Thyroid gland (tissue), 4 donors: ENCODE data around the gene FAT2. TPM values are rescaled to one million over a fixed set of nuclear protein-coding genes. Genes with fewer than 3 reads are reported as not detected.
"Not testable (repeated sequence)": the region's sequence is repeated elsewhere in the genome, so short reads cannot be mapped to it uniquely, and the experiment has no call there.

Source experiments
- DNase-seq, 2 donors: peaks; one replicate each; pipeline ENCODE4 v3.0.0-alpha.2; 2019
- H3K27ac ChIP-seq, 3 donors: fragments of 200-600 bp; sonication (generic); 1 replicate in 2 of 3; 2 replicates in 1 of 3; pipeline ENCODE4 v1.5.1; 2016 to 2019; ENCODE audit warnings: mild to moderate bottlenecking in 1 of 3, moderate library complexity in 1 of 3
- H3K27me3 ChIP-seq: fragments of 200-600 bp; sonication (generic); one replicate; pipeline ENCODE4 v1.5.1; 2019
- H3K36me3 ChIP-seq, 2 donors: fragments of 200-600 bp; sonication (generic); one replicate each; pipeline ENCODE4 v1.5.1; 2016 to 2019
- H3K4me1 ChIP-seq, 2 donors: fragments of 200-600 bp; sonication (generic); one replicate each; pipeline ENCODE4 v1.5.1; 2017 to 2019
- H3K4me3 ChIP-seq, 3 donors: fragments of 200-600 bp; sonication (generic); replicated peaks in 1 of 3; 1 replicate in 2 of 3; 2 replicates in 1 of 3; pipeline ENCODE4 v1.5.1; 2016; ENCODE audit warnings: mild to moderate bottlenecking in 1 of 3
- H3K9me3 ChIP-seq: fragments of 200-600 bp; sonication (generic); one replicate; pipeline ENCODE4 v1.5.1; 2017
- POLR2A ChIP-seq, 2 donors: fragments of 450-650 bp; IDR thresholded peaks; one replicate each; pipeline ENCODE4 v1.6.1; 2017; ENCODE audit warnings: antibody characterized with exemption in 2 of 2, mild to moderate bottlenecking in 2 of 2, moderate library complexity in 1 of 2
- WGBS, 2 donors: methylation state at CpG; one replicate each; pipeline ENCODE4 v1.1.5; 2017; 5-methylcytosine and 5-hydroxymethylcytosine counted together
- intact Hi-C: fragments of 100-400 bp; cut with DNase I; formaldehyde crosslinking; loops from one replicate; pipeline ENCODE4 v1.15.1; 2023
- total RNA-seq, 4 donors: library from RNA; depleted of rRNA; stranded (reverse); fragments of >200 nt; gene quantifications; one replicate each; pipeline ENCODE4 v1.2.3, GENCODE V29; 2016
- TF ChIP-seq, protein P1 (sequence below), 6 experiments: fragments of 200-600 bp in 3 of 6; fragments of 450-650 bp in 3 of 6; sonication (generic) in 3 of 6; IDR thresholded peaks; one replicate each; pipeline ENCODE4 v1.5.1; 2016 to 2019; ENCODE audit warnings: antibody characterized with exemption in 6 of 6, mild to moderate bottlenecking in 2 of 6, inconsistent platforms in 1 of 6, moderate library complexity in 1 of 6

The FAT2 gene
- total RNA-seq, 4 donors from 2014 or later = 0.11 to 0.54 (median 0.13) TPM; not detected in 1

DNA sequence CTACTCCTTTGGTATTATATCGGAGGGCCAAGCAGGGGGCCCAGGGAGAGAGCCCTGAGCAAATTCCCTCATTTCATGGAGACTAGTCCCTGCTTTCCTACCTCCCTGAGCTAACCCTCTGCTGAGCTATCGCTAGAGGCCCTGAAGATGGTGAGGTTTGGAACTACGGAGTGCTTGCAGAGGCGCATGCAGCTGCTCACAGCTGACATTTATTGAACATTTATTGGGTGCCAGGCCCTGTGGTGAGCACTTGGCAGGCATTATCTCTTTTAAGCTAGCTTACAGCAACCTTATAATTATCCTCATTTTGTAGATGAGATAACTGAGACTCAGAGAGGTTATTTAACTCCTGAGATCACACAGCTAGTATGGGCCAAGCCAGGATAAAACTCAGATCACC, 9.8 kb downstream of the FAT2 start:
- H3K36me3 ChIP-seq = no peaks in the 10 kb centered on the region
- H3K27me3 ChIP-seq = no peaks in the 10 kb centered on the region
- no peaks in the 10 kb centered on the region for H3K9me3 ChIP-seq
- 81 to 98% methylated on average over 4 of the region's 4 CpGs for whole genome bisulfite sequencing, 2 donors
- no peaks in the 10 kb centered on the region for H3K4me1 ChIP-seq
- TF ChIP-seq POLR2A (IDR thresholded peaks at IDR 0.05) = no peak
- TF ChIP-seq, protein P1, sequence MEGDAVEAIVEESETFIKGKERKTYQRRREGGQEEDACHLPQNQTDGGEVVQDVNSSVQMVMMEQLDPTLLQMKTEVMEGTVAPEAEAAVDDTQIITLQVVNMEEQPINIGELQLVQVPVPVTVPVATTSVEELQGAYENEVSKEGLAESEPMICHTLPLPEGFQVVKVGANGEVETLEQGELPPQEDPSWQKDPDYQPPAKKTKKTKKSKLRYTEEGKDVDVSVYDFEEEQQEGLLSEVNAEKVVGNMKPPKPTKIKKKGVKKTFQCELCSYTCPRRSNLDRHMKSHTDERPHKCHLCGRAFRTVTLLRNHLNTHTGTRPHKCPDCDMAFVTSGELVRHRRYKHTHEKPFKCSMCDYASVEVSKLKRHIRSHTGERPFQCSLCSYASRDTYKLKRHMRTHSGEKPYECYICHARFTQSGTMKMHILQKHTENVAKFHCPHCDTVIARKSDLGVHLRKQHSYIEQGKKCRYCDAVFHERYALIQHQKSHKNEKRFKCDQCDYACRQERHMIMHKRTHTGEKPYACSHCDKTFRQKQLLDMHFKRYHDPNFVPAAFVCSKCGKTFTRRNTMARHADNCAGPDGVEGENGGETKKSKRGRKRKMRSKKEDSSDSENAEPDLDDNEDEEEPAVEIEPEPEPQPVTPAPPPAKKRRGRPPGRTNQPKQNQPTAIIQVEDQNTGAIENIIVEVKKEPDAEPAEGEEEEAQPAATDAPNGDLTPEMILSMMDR (IDR thresholded peaks at IDR 0.05) = no peak
- H3K4me3 ChIP-seq = no peak overlapping the region
- no peak overlapping the region for H3K27ac ChIP-seq
- DNase-seq = no peak
- intact Hi-C loops = no loop called here

DNA sequence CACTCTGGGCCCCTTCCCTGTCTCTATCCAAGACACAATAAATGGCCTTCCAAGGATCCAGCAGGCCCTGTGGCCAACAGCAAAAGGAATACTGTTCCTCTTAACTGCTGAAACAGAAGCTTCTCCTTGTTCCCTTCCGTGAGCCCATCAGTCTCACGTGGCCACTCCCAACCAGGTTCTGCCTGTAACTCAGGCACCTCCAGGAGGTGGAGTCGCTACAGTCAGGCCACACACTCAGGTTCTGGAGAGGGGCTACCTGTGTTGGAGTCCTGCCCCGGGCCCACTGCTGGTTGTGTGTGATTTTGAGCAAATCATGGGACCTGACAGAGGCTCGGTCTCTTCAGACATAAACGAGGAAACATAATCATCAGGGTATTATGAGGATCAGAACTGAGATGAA, 10.3 kb downstream of the FAT2 start:
- no peaks in the 10 kb centered on the region for H3K4me1 ChIP-seq
- TF ChIP-seq, protein P1 (IDR thresholded peaks at IDR 0.05) = no peak
- no peak for TF ChIP-seq POLR2A (IDR thresholded peaks at IDR 0.05)
- no peaks in the 10 kb centered on the region for H3K27me3 ChIP-seq
- intact Hi-C loops = no loop called here
- no peaks in the 10 kb centered on the region for H3K9me3 ChIP-seq
- no peaks in the 10 kb centered on the region for H3K36me3 ChIP-seq
- no peak for DNase-seq
- 46 to 48% methylated on average over 6 of the region's 6 CpGs for WGBS, 2 donors
- H3K4me3 ChIP-seq = no peak overlapping the region
- H3K27ac ChIP-seq = no peak overlapping the region

DNA sequence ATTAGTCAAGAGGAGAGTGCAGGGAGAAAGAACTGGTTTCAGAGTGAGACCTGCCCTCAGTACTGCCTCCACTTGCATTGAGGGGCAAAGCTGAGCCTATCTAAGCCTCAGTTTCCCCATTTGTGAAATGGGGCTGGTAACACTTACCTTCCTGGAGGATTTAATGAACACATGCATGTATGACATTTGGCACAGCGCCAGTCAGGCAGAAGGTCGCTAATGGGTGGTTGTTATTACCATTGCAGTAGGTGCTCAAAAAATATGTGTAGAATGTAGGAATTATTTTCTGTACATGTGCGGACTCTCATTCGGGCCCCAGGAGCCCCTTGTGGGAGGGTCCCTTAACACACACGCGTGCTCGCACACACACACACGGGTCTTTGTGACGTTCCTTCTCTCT, 10.9 kb downstream of the FAT2 start:
- H3K9me3 ChIP-seq = no peaks in the 10 kb centered on the region
- intact Hi-C loops = no loop called here
- H3K36me3 ChIP-seq = no peaks in the 10 kb centered on the region
- no peak for TF ChIP-seq POLR2A (IDR thresholded peaks at IDR 0.05)
- TF ChIP-seq, protein P1 (IDR thresholded peaks at IDR 0.05) = no peak
- H3K4me3 ChIP-seq = no peak overlapping the region
- no peaks in the 10 kb centered on the region for H3K4me1 ChIP-seq
- H3K27me3 ChIP-seq = no peaks in the 10 kb centered on the region
- no peak overlapping the region for H3K27ac ChIP-seq
- DNase-seq = no peak
- WGBS, 2 donors = 73 to 83% methylated on average over 9 of the region's 9 CpGs

DNA sequence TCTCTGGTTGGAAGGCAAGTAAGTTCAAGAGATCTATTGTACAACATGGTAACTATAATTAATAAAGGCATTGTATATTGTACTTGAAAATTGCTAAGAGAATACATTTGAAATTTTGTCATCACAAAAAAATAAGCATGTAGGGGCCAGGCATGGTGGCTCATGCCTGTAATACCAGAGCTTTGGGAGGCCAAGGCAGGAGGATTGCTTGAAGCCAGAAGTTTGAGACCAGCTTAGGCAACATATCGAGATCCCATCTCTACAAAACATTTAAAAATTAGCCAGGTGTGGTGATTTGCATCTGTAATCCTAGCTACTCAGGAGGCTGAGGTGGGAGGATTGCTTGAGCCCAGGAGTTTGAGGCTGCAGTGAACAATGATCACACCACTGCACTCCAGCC, 12.0 kb downstream of the FAT2 start:
- H3K9me3 ChIP-seq, H3K36me3 ChIP-seq, H3K4me1 ChIP-seq, H3K27me3 ChIP-seq, H3K27ac ChIP-seq, H3K4me3 ChIP-seq, intact Hi-C loops, DNase-seq: not testable (repeated sequence)
- WGBS, 2 donors = 86 to 95% methylated on average over 1 of the region's 1 CpG

DNA sequence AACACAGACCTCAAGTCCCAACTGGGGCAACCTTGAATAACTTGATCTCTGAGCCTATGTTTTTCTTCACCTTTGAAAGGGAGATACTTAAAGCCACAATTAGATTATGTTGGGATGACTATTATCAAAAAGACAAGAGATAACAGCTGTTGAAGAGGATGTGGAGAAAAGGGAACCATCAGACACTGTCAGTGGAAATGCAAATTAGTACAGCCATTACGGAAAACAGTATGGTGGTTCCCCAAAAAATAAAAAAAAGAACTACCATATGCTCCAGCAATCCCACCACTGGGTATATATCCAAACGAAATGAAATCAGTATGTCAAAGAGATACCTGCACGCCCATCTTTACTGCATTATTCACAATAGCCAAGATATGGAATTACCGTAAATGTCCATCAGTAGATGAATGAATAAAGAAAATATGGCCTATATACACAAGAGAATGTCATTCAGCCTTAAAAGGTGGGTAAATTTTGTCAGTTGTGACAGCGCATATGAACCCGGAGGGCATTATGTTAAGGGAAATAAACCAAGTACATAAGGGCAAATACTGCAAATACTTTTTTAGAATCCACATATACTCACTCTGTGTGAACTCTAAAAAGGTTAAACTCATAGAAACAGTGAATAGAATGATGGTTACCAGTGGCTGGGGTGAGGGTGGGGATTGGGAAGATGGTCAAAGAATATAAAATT, 12.7 kb downstream of the FAT2 start:
- WGBS, 2 donors = 95 to 96% methylated on average over 6 of the region's 6 CpGs
- TF ChIP-seq, protein P1 (IDR thresholded peaks at IDR 0.05) = no peak
- TF ChIP-seq POLR2A (IDR thresholded peaks at IDR 0.05) = no peak

More for the DNA sequence above, 12.7 kb downstream of the FAT2 start:
- no peaks in the 10 kb centered on the region for H3K9me3 ChIP-seq
- H3K4me3 ChIP-seq = no peak overlapping the region
- H3K27ac ChIP-seq = no peak overlapping the region
- intact Hi-C loops = no loop called here
- no peak for DNase-seq
- H3K4me1 ChIP-seq = no peaks in the 10 kb centered on the region
- no peaks in the 10 kb centered on the region for H3K27me3 ChIP-seq
- H3K36me3 ChIP-seq = no peaks in the 10 kb centered on the region
